K562 (cell line): ENCODE results near the gene ZNF528. TPM values are rescaled to one million over a fixed set of nuclear protein-coding genes. Genes with fewer than 3 reads are reported as not detected.

ENCODE experiments used
- ATAC-seq: fragments of 200-7000 bp; cut with Tn5 transposase; 3 replicates; pipeline ENCODE4 v1.9.1; 2020; ENCODE audit warnings: moderate library complexity
- BruUV-seq: library from RNA; stranded (reverse); fragments of 400-500 nt; replicated peaks from 2 replicates; lab custom pipeline; 2021; lab: Mats Ljungman, UMichigan
- CTCF ChIA-PET: fragments of 300-600 bp; formaldehyde crosslinking; extraction: SDS; loops from one replicate; lab custom pipeline; 2021; ENCODE audit warnings: low intra/inter-chr PET ratio; lab: Yijun Ruan, JAX
- POLR2A ChIA-PET: fragments of 300-600, 350-650 bp; sonication (Branson Sonifier 250); formaldehyde crosslinking; extraction: SDS; loops from one replicate; lab custom pipeline; 2021; ENCODE audit warnings: antibody characterized with exemption, inconsistent platforms; lab: Yijun Ruan, JAX
- DNase-seq, 4 experiments: peaks; one replicate each; pipeline versions ENCODE4 v3.0.0 to v3.0.0-alpha.2; 2011 to 2018; ENCODE audit warnings: low spot score in 3 of 4, mixed read lengths in 3 of 4; ENCODE audit errors: extremely low read depth in 1 of 4
- FAIRE-seq: peaks from 2 replicates; lab custom pipeline; 2011; peaks lifted over from hg19 to GRCh38; lab: Jason Lieb, UNC
- H2AFZ ChIP-seq: 2 replicates; pipeline ENCODE4 v1.6.0; 2011; ENCODE audit warnings: low read depth, low read length, control low read depth, inconsistent platforms
- H3K27ac ChIP-seq: fragments of 200-600 bp; 3 replicates; pipeline ENCODE4 v1.8.0; 2011; ENCODE audit warnings: low read depth, mild to moderate bottlenecking, control low read depth, inconsistent platforms, low read length, moderate library complexity, mixed read lengths; ENCODE audit errors: extremely low read depth
- H3K27me3 ChIP-seq, 2 experiments: fragments of 300-600 bp in 1 of 2; 2 replicates in 1 of 2; 3 replicates in 1 of 2; pipeline versions ENCODE4 v1.6.0 to v1.8.0; 2011; ENCODE audit warnings: inconsistent platforms in 2 of 2, low read length in 2 of 2, mild to moderate bottlenecking in 1 of 2, mixed read lengths in 1 of 2, moderate library complexity in 1 of 2; ENCODE audit not compliant: control insufficient read depth in 2 of 2, insufficient read depth in 2 of 2
- H3K36me3 ChIP-seq: fragments of 300-600 bp; 3 replicates; pipeline ENCODE4 v1.8.0; 2011; ENCODE audit warnings: mild to moderate bottlenecking, low read length, inconsistent platforms; ENCODE audit not compliant: control insufficient read depth, insufficient read depth
- H3K4me1 ChIP-seq, 2 experiments: fragments of 200-600 bp in 1 of 2; replicated peaks in 1 of 2; 2 replicates in 1 of 2; 3 replicates in 1 of 2; pipeline versions ENCODE4 v1.5.1 to v1.8.0; 2011; ENCODE audit warnings: inconsistent platforms in 2 of 2, low read length in 2 of 2, mild to moderate bottlenecking in 1 of 2, mixed read lengths in 1 of 2, moderate library complexity in 1 of 2; ENCODE audit not compliant: control insufficient read depth in 2 of 2, insufficient read depth in 2 of 2
- H3K4me2 ChIP-seq: 2 replicates; pipeline ENCODE4 v1.6.1; 2011; ENCODE audit warnings: low read length, control low read depth, inconsistent platforms, mixed read lengths; ENCODE audit not compliant: insufficient read depth
- H3K4me3 ChIP-seq: fragments of 200-600 bp; sonication (generic), shearing (Covaris generic); 2 replicates; pipeline ENCODE4 v1.5.1; 2016; ENCODE audit warnings: control low read depth, inconsistent platforms
- H3K79me2 ChIP-seq: fragments of 200-600 bp; 3 replicates; pipeline ENCODE4 v1.8.0; 2011; ENCODE audit warnings: low read length, inconsistent platforms; ENCODE audit not compliant: control insufficient read depth, insufficient read depth
- H3K9ac ChIP-seq, 2 experiments: 2 replicates each; pipeline versions ENCODE4 v1.6.0 to v1.6.1; 2011; ENCODE audit warnings: low read depth in 2 of 2, low read length in 2 of 2, control low read depth in 1 of 2, inconsistent platforms in 1 of 2, mild to moderate bottlenecking in 1 of 2, mixed read lengths in 1 of 2; ENCODE audit not compliant: insufficient read depth in 1 of 2
- H3K9me1 ChIP-seq: one replicate; pipeline ENCODE4 v1.6.0; 2011; ENCODE audit warnings: inconsistent platforms, mild to moderate bottlenecking, low read length, moderate library complexity; ENCODE audit not compliant: control insufficient read depth, insufficient read depth
- H3K9me3 ChIP-seq: replicated peaks from 2 replicates; pipeline ENCODE4 v1.5.1; 2011; ENCODE audit warnings: low read depth, low read length, inconsistent platforms; ENCODE audit not compliant: control insufficient read depth, insufficient read depth
- H4K20me1 ChIP-seq: replicated peaks from 2 replicates; pipeline ENCODE4 v1.6.1; 2011; ENCODE audit warnings: low read length, inconsistent platforms, mixed read lengths; ENCODE audit not compliant: control insufficient read depth, insufficient read depth
- BDP1 ChIP-seq: IDR thresholded peaks from 3 replicates; pipeline ENCODE4 v1.6.1; 2011; ENCODE audit not compliant: insufficient read length, insufficient read depth
- CHCHD3 ChIP-seq: fragments of 250-450 bp; sonication (Bioruptor Pico); IDR thresholded peaks from 2 replicates; pipeline ENCODE4 v2.1.2; 2022; ENCODE audit warnings: mild to moderate bottlenecking
- ELF2 ChIP-seq: fragments of 250-450 bp; sonication (Bioruptor Pico); IDR thresholded peaks from 2 replicates; pipeline ENCODE4 v1.5.0; 2021; ENCODE audit warnings: mild to moderate bottlenecking
- FOXK1 ChIP-seq: sonication (generic); formaldehyde crosslinking; IDR thresholded peaks from 2 replicates; pipeline ENCODE4 v1.8.0; 2022; ENCODE audit warnings: missing genetic modification reagents, mild to moderate bottlenecking, borderline replicate concordance
- SRSF1 ChIP-seq: fragments of 200-400 bp; formaldehyde crosslinking; IDR thresholded peaks from 2 replicates; pipeline ENCODE4 v1.6.1; 2017; ENCODE audit warnings: mild to moderate bottlenecking, low read depth, low read length, moderate library complexity
- TRIM28 ChIP-seq: fragments of 450-650 bp; IDR thresholded peaks from 2 replicates; pipeline ENCODE4 v1.6.1; 2017
- TSHZ1 ChIP-seq: fragments of 250-450 bp; sonication (Bioruptor Pico); IDR thresholded peaks from 2 replicates; pipeline ENCODE4 v1.4.0; 2020; ENCODE audit warnings: mild to moderate bottlenecking, moderate library complexity
- ZNF507 ChIP-seq: conservative IDR thresholded peaks from 2 replicates; pipeline ENCODE4 v1.6.1; 2017; ENCODE audit warnings: missing genetic modification characterization, missing compliant biosample characterization
- WGBS: fragments of 100-300 bp; shearing (Covaris generic); methylation state at CpG from one replicate; pipeline ENCODE4 v1.1.6; 2016; ENCODE audit warnings: low coverage, mixed read lengths; ENCODE audit not compliant: insufficient coverage; ENCODE audit errors: missing lambda C conversion rate; 5-methylcytosine and 5-hydroxymethylcytosine counted together
- in situ Hi-C: fragments of 300-500 bp; cut with MboI; formaldehyde crosslinking; loops from 4 replicates; pipeline ENCODE4 v1.15.0; 2018; ENCODE audit warnings: inconsistent platforms, mixed read lengths
- intact Hi-C: fragments of 100-400 bp; cut with micrococcal nuclease; formaldehyde crosslinking; loops from 2 replicates; pipeline ENCODE4 v1.14.2; 2022
- polyA plus RNA-seq, 8 experiments: library from polyadenylated mRNA; depleted of rRNA in 4 of 8; stranded (reverse) in 5 of 8; unstranded in 3 of 8; fragments of >200 nt; fragmentation: Nextera tagmentation in 2 of 8; fragmentation: Illumina TruSeq in 1 of 8; extraction: Ambion mirVana in 2 of 8; extraction: Trizol in 1 of 8; gene quantifications; 2 replicates each; pipeline versions ENCODE4 v1.2.1 to v1.2.3, GENCODE V29; 2011 to 2014; ENCODE audit warnings: inconsistent platforms in 1 of 8, missing spikeins in 1 of 8
- total RNA-seq, 7 experiments: library from RNA; depleted of rRNA in 6 of 7; stranded (reverse); fragments of >200 nt in 6 of 7; fragmentation: Illumina TruSeq in 2 of 7; extraction: Trizol in 2 of 7; gene quantifications; 2 replicates each; pipeline versions ENCODE4 v1.2.1 to v1.2.3, GENCODE V29; 2011 to 2021; ENCODE audit warnings: low replicate concordance in 1 of 7
- TF ChIP-seq, protein P1 (sequence below), 3 experiments: IDR thresholded peaks in 2 of 3; conservative IDR thresholded peaks in 1 of 3; 2 replicates each; pipeline ENCODE4 v1.5.1; 2011 to 2012; ENCODE audit warnings: low read length in 3 of 3, mild to moderate bottlenecking in 3 of 3, control low read depth in 2 of 3, improper control_type of control experiment in 1 of 3, inconsistent platforms in 1 of 3, low read depth in 1 of 3, mixed read lengths in 1 of 3, moderate library complexity in 1 of 3; ENCODE audit not compliant: insufficient read depth in 2 of 3
- TF ChIP-seq, protein P2 (sequence below): fragments of 450-650 bp; formaldehyde crosslinking; IDR thresholded peaks from 2 replicates; pipeline ENCODE4 v1.4.0; 2022; ENCODE audit warnings: mild to moderate bottlenecking, moderate library complexity

The ZNF528 gene
- total and polyA plus RNA-seq, 9 of the 15 experiments (the other 6 are each of a cell fraction or from before 2014, with no cell fraction given), result 1.2 to 3.9 (median 2.4) TPM

DNA sequence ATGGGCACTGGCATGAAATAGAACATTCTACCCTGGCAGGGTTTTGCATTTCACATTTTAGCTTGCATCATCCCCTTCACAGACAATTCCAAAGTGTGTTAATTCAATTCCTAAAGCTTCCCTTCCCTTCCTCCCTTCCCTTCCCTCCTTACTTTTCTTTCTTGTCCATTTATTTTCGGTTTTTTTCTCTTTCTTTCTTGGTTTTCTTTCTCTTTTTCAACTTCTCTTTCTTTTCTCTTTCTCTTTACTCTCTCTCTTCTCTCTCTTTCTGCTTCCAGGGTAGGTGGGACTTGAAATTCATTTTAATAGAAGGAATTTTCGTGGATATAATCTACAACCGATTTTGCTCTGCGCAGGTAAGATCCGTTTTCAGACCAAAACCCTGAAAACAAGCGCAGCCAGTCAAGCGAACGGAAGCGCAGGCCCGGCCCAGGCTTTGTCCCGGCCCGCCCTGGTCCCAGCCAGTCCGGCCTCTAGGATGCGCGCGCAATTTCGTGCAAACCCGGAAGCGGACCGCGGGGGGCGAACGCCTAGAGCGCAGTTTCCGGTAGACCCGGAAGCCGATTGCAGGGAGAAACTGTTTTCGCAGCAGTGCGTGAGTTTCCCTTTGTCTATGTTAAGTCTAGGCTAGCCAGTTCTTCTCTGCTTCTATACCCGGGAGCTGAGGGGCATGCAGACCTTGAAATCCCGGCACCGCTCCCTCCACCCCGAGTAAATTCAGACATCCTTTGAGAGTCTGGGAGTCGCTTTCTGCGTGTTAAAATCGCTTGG lies at the start of gene ZNF528 (continued):
- TF ChIP-seq, protein P1, sequence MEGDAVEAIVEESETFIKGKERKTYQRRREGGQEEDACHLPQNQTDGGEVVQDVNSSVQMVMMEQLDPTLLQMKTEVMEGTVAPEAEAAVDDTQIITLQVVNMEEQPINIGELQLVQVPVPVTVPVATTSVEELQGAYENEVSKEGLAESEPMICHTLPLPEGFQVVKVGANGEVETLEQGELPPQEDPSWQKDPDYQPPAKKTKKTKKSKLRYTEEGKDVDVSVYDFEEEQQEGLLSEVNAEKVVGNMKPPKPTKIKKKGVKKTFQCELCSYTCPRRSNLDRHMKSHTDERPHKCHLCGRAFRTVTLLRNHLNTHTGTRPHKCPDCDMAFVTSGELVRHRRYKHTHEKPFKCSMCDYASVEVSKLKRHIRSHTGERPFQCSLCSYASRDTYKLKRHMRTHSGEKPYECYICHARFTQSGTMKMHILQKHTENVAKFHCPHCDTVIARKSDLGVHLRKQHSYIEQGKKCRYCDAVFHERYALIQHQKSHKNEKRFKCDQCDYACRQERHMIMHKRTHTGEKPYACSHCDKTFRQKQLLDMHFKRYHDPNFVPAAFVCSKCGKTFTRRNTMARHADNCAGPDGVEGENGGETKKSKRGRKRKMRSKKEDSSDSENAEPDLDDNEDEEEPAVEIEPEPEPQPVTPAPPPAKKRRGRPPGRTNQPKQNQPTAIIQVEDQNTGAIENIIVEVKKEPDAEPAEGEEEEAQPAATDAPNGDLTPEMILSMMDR (IDR thresholded peaks at IDR 0.05 in 2 of 3, conservative IDR thresholded peaks at IDR 0.05 in 1 of 3; ENCODE audit: insufficient read depth in 2 of 3, low read depth in 1 of 3, low read length in 3 of 3), result no peak
- TF ChIP-seq ELF2 (peak; percentile 74), CHCHD3 (CRISPR knock-in tag) (no peak), SRSF1 (peak; percentile 83; the same call in 1 of the 2 replicates)
- TF ChIP-seq, all 486 proteins: peak for 34

GRCh38 chr19:52351512-52351911 lies 46.1 kb upstream of the ZNF528 start:
- peak in 1 of 4 experiments; percentile 18 for DNase-seq
- TF ChIP-seq SRSF1, result no peak
- no peak for TF ChIP-seq TSHZ1 (CRISPR knock-in tag)
- TF ChIP-seq FOXK1 (CRISPR knock-in tag), result no peak
- TF ChIP-seq, protein P2, sequence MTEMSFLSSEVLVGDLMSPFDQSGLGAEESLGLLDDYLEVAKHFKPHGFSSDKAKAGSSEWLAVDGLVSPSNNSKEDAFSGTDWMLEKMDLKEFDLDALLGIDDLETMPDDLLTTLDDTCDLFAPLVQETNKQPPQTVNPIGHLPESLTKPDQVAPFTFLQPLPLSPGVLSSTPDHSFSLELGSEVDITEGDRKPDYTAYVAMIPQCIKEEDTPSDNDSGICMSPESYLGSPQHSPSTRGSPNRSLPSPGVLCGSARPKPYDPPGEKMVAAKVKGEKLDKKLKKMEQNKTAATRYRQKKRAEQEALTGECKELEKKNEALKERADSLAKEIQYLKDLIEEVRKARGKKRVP (CRISPR knock-in tag), result no peak
- TF ChIP-seq, protein P1 (IDR thresholded peaks at IDR 0.05 in 2 of 3, conservative IDR thresholded peaks at IDR 0.05 in 1 of 3; ENCODE audit: insufficient read depth in 2 of 3, low read depth in 1 of 3, low read length in 3 of 3), result peak; percentile 20 to 27 (median 26); a peak in 2 of 6 replicates
- TF ChIP-seq BDP1, result no peak
- TF ChIP-seq TRIM28, result no peak
- no peak for TF ChIP-seq ZNF507 (tag)

More at GRCh38 chr19:52351512-52351911, 46.1 kb upstream of the ZNF528 start:
- Histone ChIP-seq H3K4me2 (no peak overlapping the region), H3K4me3 (no peak overlapping the region), H3K9me1 (no peaks in the 10 kb centered on the region), H3K36me3 (no peaks in the 10 kb centered on the region), H4K20me1 (no peaks in the 10 kb centered on the region), H2AFZ (no peak overlapping the region), H3K4me1 (no peaks in the 10 kb centered on the region), H3K27ac (no peak overlapping the region), H3K9me3 (no peaks in the 10 kb centered on the region), H3K27me3 (no peaks in the 10 kb centered on the region), H3K79me2 (no peaks in the 10 kb centered on the region), H3K9ac (no peak overlapping the region)
- no TSS peak for BruUV-seq
- CTCF ChIA-PET, result no interaction called here
- FAIRE-seq (no peak), ATAC-seq (peak; percentile 52)
- in situ Hi-C loops, result no loop called here
- POLR2A ChIA-PET, result no interaction called here
- 16% methylated on average over 9 of the region's 9 CpGs for whole genome bisulfite sequencing
- intact Hi-C loops, result no loop called here
